ENCODE data around the gene LRRC4C. TPM values are rescaled to one million over a fixed set of nuclear protein-coding genes. Genes with fewer than 3 reads are reported as not detected.
A peak's percentile ranks its signal among the peaks of the same experiment; 100 is the strongest.

The LRRC4C gene
- total RNA-seq, 1 donor from 2014 or later = 0.64 TPM

- H3K4me1 Mint-ChIP-seq (ENCODE audit: low read depth, unreplicated experiment) = no peaks in the 10 kb centered on the region
- no peak for DNase-seq
- no peak overlapping the region for H3K4me3 Mint-ChIP-seq (ENCODE audit: unreplicated experiment)
- no peaks in the 10 kb centered on the region for H3K9me3 Mint-ChIP-seq (ENCODE audit: unreplicated experiment)
- H3K27ac Mint-ChIP-seq (ENCODE audit: unreplicated experiment) = no peak overlapping the region
- no peaks in the 10 kb centered on the region for H3K27me3 Mint-ChIP-seq (ENCODE audit: unreplicated experiment)
- TF ChIP-seq, protein P1, sequence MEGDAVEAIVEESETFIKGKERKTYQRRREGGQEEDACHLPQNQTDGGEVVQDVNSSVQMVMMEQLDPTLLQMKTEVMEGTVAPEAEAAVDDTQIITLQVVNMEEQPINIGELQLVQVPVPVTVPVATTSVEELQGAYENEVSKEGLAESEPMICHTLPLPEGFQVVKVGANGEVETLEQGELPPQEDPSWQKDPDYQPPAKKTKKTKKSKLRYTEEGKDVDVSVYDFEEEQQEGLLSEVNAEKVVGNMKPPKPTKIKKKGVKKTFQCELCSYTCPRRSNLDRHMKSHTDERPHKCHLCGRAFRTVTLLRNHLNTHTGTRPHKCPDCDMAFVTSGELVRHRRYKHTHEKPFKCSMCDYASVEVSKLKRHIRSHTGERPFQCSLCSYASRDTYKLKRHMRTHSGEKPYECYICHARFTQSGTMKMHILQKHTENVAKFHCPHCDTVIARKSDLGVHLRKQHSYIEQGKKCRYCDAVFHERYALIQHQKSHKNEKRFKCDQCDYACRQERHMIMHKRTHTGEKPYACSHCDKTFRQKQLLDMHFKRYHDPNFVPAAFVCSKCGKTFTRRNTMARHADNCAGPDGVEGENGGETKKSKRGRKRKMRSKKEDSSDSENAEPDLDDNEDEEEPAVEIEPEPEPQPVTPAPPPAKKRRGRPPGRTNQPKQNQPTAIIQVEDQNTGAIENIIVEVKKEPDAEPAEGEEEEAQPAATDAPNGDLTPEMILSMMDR (IDR thresholded peaks at IDR 0.05; ENCODE audit: partially characterized antibody, unreplicated experiment) = no peak
- no peaks in the 10 kb centered on the region for H3K36me3 Mint-ChIP-seq (ENCODE audit: unreplicated experiment)
Observed at GRCh38 chr11:41494716-41495115, 35.3 kb upstream of the LRRC4C start.

- Mint-ChIP-seq H3K27me3 (ENCODE audit: unreplicated experiment) (no peaks in the 10 kb centered on the region), H3K4me1 (ENCODE audit: low read depth, unreplicated experiment) (no peaks in the 10 kb centered on the region), H3K4me3 (ENCODE audit: unreplicated experiment) (no peak overlapping the region), H3K36me3 (ENCODE audit: unreplicated experiment) (no peaks in the 10 kb centered on the region), H3K9me3 (ENCODE audit: unreplicated experiment) (no peaks in the 10 kb centered on the region), H3K27ac (ENCODE audit: unreplicated experiment) (no peak overlapping the region)
- no peak for DNase-seq
- TF ChIP-seq, protein P1 (IDR thresholded peaks at IDR 0.05; ENCODE audit: partially characterized antibody, unreplicated experiment) = no peak
Observed at GRCh38 chr11:41486424-41486823, 27.0 kb upstream of the LRRC4C start.

- Mint-ChIP-seq H3K4me3 (ENCODE audit: unreplicated experiment) (no peak overlapping the region), H3K9me3 (ENCODE audit: unreplicated experiment) (no peaks in the 10 kb centered on the region), H3K36me3 (ENCODE audit: unreplicated experiment) (no peaks in the 10 kb centered on the region), H3K27ac (ENCODE audit: unreplicated experiment) (no peak overlapping the region), H3K4me1 (ENCODE audit: low read depth, unreplicated experiment) (no peaks in the 10 kb centered on the region), H3K27me3 (ENCODE audit: unreplicated experiment) (no peaks in the 10 kb centered on the region)
- TF ChIP-seq, protein P1 (IDR thresholded peaks at IDR 0.05; ENCODE audit: partially characterized antibody, unreplicated experiment) = no peak
- no peak for DNase-seq
Observed at GRCh38 chr11:41483956-41484355, 24.5 kb upstream of the LRRC4C start.

GRCh38 chr11:41479179-41479578 is 19.7 kb upstream of the LRRC4C start:
- H3K27ac Mint-ChIP-seq (ENCODE audit: unreplicated experiment) = no peak overlapping the region
- H3K4me3 Mint-ChIP-seq (ENCODE audit: unreplicated experiment) = no peak overlapping the region
- no peaks in the 10 kb centered on the region for H3K36me3 Mint-ChIP-seq (ENCODE audit: unreplicated experiment)
- no peaks in the 10 kb centered on the region for H3K27me3 Mint-ChIP-seq (ENCODE audit: unreplicated experiment)
- H3K4me1 Mint-ChIP-seq (ENCODE audit: low read depth, unreplicated experiment) = no peaks in the 10 kb centered on the region
- no peaks in the 10 kb centered on the region for H3K9me3 Mint-ChIP-seq (ENCODE audit: unreplicated experiment)
- no peak for DNase-seq
- TF ChIP-seq, protein P1 (IDR thresholded peaks at IDR 0.05; ENCODE audit: partially characterized antibody, unreplicated experiment) = no peak

- Mint-ChIP-seq H3K9me3 (ENCODE audit: unreplicated experiment) (no peaks in the 10 kb centered on the region), H3K27me3 (ENCODE audit: unreplicated experiment) (no peaks in the 10 kb centered on the region), H3K27ac (ENCODE audit: unreplicated experiment) (no peak overlapping the region), H3K36me3 (ENCODE audit: unreplicated experiment) (no peaks in the 10 kb centered on the region), H3K4me1 (ENCODE audit: low read depth, unreplicated experiment) (peaks cover 10% of the 10 kb centered on the region), H3K4me3 (ENCODE audit: unreplicated experiment) (no peak overlapping the region)
- DNase-seq = no peak
- TF ChIP-seq, protein P1 (IDR thresholded peaks at IDR 0.05; ENCODE audit: partially characterized antibody, unreplicated experiment) = peak; percentile 95
Observed at GRCh38 chr11:41461057-41461681, 1.7 kb upstream of the LRRC4C start.
